ENCODE measurements around the gene CPNE5.

DNA sequence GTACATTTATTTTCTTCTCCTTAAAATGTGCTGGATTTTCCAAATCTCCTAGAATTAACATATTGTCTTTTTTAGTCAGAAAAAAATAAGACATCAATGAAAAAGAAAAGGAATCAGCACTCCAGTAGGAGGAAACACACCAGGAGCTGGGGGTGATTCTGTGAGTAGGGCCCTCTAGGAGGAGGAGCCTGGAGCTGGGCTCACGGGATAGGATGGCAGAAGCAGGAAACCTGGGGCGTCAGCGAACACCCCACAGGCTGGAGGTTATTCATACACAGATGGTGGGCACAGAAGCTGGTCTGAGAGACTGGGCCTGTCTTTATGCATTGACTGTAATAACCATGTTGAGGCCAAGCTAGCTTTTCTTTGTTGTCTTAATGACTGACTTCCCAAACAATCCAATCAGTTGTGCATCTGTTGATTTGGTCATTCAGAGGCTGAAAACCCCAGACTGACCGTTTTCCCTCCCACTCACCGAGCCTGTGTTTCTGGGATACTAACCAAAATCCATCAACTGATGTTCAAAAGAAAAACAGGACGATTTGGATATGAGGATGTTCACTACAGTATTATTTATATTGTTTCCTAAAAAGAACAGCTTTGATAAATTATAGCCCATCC lies 53.1 kb downstream of the CPNE5 start:
- TF ChIP-seq POLR2A (IDR thresholded peaks at IDR 0.05): no peak
- TF ChIP-seq, protein P1, sequence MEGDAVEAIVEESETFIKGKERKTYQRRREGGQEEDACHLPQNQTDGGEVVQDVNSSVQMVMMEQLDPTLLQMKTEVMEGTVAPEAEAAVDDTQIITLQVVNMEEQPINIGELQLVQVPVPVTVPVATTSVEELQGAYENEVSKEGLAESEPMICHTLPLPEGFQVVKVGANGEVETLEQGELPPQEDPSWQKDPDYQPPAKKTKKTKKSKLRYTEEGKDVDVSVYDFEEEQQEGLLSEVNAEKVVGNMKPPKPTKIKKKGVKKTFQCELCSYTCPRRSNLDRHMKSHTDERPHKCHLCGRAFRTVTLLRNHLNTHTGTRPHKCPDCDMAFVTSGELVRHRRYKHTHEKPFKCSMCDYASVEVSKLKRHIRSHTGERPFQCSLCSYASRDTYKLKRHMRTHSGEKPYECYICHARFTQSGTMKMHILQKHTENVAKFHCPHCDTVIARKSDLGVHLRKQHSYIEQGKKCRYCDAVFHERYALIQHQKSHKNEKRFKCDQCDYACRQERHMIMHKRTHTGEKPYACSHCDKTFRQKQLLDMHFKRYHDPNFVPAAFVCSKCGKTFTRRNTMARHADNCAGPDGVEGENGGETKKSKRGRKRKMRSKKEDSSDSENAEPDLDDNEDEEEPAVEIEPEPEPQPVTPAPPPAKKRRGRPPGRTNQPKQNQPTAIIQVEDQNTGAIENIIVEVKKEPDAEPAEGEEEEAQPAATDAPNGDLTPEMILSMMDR (IDR thresholded peaks at IDR 0.05): no peak
